PC-3 (cell line): ENCODE measurements around the gene FAM171A1.

Experiments used
- CTCF ChIP-seq: fragments of 300-600 bp; sonication (generic); conservative IDR thresholded peaks from 2 replicates; pipeline ENCODE4 v1.5.1; 2017; ENCODE audit warnings: antibody characterized with exemption, low read depth, mild to moderate bottlenecking, low read length
- EZH2phosphoT487 ChIP-seq: fragments of 300-600 bp; sonication (generic); IDR thresholded peaks from 2 replicates; pipeline ENCODE4 v1.6.1; 2018; ENCODE audit warnings: mild to moderate bottlenecking, antibody characterized with exemption, low read length, borderline replicate concordance

DNA sequence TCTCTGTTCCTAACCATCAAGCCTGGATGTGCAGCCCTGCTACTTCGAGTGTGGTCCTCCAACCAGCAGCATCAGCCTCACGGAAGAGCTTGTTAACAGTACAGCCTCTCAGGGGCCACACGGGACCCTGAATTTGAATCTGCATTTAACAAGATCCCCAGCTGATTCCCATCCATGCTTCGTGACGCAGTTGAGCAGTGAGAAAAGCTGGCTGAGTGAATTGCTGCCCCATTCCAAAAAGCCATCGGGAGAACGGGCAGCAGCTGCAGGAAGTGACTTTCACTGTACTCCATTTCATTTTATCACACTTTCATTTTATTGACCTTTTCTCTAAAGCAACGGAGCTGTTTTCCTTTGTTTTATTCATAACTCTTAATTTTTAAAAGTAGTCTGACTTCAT, 22.5 kb downstream of the FAM171A1 start:
- TF ChIP-seq EZH2phosphoT487, result no peak
- TF ChIP-seq CTCF, result no peak
